ENCODE results near the gene PLTP. TPM values are rescaled to one million over a fixed set of nuclear protein-coding genes. Genes with fewer than 3 reads are reported as not detected.

PLTP gene
- total and polyA plus RNA-seq, 2 of the 13 experiments (the other 11 are each of a cell fraction or from before 2014, with no cell fraction given), result 16.9 to 28.6 TPM

DNA sequence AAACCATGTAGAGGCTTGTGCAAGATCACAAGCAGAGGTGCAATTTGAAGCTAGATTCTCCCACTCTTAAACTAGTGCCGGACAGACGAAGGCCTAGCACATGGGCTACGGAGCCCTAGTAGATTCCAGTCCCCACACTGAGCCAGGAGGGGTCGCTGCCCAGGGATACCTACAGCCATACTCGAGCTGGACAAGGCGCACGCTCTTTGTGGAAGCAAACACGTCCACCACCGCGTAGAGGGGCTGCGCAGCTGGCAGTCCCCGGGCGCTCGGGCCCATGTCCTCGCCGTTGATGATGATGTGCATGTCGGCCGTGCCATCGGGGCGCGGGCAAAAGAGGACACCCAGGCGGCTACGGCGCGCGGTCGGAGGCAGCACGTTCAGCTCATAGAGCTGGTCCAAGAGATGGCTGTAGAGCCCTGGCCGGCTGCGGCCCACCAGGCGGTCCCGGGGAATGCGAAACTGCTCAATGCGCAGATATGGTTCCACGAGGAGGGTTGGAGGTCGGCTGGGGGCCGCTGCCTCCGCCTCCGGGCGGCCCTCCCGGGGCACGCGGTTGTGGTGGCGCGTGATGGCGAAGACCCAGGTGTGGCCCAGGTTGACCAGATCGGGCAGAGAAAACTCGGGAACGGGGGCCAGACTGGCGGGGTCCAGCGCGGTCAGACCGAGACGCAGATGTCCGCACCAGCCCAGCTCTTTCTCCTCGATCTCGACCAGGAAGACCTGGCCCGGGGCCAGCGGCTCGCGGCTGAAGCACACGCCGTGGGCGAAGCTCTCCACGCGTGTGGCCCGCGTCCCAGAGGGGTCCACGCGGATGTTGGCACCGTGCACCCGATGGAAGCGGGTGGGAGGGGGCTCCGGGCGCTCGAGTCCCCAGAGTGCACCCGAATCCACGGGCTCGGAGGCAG is 21.6 kb downstream of the PLTP start (continued):
- TF ChIP-seq, protein P1, sequence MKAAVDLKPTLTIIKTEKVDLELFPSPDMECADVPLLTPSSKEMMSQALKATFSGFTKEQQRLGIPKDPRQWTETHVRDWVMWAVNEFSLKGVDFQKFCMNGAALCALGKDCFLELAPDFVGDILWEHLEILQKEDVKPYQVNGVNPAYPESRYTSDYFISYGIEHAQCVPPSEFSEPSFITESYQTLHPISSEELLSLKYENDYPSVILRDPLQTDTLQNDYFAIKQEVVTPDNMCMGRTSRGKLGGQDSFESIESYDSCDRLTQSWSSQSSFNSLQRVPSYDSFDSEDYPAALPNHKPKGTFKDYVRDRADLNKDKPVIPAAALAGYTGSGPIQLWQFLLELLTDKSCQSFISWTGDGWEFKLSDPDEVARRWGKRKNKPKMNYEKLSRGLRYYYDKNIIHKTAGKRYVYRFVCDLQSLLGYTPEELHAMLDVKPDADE (CRISPR knock-in tag; IDR thresholded peaks at IDR 0.05), result peak; percentile 73; the same call in 1 of the 2 replicates
- TF ChIP-seq SIN3B (IDR thresholded peaks at IDR 0.05; ENCODE audit: low read length) (peak; percentile 3; the same call in 1 of the 2 replicates), ZNF260 (CRISPR knock-in tag; IDR thresholded peaks at IDR 0.05; ENCODE audit: borderline replicate concordance, low read depth) (no peak), ZNF207 (IDR thresholded peaks at IDR 0.05; ENCODE audit: borderline replicate concordance) (no peak), MED8 (CRISPR knock-in tag; IDR thresholded peaks at IDR 0.05; ENCODE audit: insufficient replicate concordance) (peak; percentile 92), ZNF761 (CRISPR knock-in tag; conservative IDR thresholded peaks at IDR 0.05) (no peak), RBM39 (IDR thresholded peaks at IDR 0.05; ENCODE audit: low read depth, low read length, poor library complexity, severe bottlenecking) (peak; percentile 15), GATAD1 (CRISPR knock-in tag; IDR thresholded peaks at IDR 0.05) (peak; percentile 82), ZBTB7A (CRISPR knock-in tag; IDR thresholded peaks at IDR 0.05) (peak; percentile 43; the same call in 1 of the 2 replicates), PRDM15 (CRISPR knock-in tag; IDR thresholded peaks at IDR 0.05) (0 out of 2 replicates have a peak, but pooled peaks have one; percentile 38), LCORL (IDR thresholded peaks at IDR 0.05) (no peak), LCORL (CRISPR knock-in tag; IDR thresholded peaks at IDR 0.05) (no peak), ZNF878 (CRISPR knock-in tag; IDR thresholded peaks at IDR 0.05) (0 out of 2 replicates have a peak, but pooled peaks have one; percentile 56), ZMAT5 (CRISPR knock-in tag; IDR thresholded peaks at IDR 0.05; ENCODE audit: borderline replicate concordance, low read depth) (no peak), ZNF20 (CRISPR knock-in tag; IDR thresholded peaks at IDR 0.05) (peak; percentile 71; the same call in 1 of the 2 replicates), ZNF17 (CRISPR knock-in tag; IDR thresholded peaks at IDR 0.05) (no peak)
- TF ChIP-seq, protein P2, sequence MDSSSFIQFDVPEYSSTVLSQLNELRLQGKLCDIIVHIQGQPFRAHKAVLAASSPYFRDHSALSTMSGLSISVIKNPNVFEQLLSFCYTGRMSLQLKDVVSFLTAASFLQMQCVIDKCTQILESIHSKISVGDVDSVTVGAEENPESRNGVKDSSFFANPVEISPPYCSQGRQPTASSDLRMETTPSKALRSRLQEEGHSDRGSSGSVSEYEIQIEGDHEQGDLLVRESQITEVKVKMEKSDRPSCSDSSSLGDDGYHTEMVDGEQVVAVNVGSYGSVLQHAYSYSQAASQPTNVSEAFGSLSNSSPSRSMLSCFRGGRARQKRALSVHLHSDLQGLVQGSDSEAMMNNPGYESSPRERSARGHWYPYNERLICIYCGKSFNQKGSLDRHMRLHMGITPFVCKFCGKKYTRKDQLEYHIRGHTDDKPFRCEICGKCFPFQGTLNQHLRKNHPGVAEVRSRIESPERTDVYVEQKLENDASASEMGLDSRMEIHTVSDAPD (CRISPR knock-in tag; IDR thresholded peaks at IDR 0.05), result no peak
- TF ChIP-seq, protein P3, sequence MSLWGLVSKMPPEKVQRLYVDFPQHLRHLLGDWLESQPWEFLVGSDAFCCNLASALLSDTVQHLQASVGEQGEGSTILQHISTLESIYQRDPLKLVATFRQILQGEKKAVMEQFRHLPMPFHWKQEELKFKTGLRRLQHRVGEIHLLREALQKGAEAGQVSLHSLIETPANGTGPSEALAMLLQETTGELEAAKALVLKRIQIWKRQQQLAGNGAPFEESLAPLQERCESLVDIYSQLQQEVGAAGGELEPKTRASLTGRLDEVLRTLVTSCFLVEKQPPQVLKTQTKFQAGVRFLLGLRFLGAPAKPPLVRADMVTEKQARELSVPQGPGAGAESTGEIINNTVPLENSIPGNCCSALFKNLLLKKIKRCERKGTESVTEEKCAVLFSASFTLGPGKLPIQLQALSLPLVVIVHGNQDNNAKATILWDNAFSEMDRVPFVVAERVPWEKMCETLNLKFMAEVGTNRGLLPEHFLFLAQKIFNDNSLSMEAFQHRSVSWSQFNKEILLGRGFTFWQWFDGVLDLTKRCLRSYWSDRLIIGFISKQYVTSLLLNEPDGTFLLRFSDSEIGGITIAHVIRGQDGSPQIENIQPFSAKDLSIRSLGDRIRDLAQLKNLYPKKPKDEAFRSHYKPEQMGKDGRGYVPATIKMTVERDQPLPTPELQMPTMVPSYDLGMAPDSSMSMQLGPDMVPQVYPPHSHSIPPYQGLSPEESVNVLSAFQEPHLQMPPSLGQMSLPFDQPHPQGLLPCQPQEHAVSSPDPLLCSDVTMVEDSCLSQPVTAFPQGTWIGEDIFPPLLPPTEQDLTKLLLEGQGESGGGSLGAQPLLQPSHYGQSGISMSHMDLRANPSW (CRISPR knock-in tag; IDR thresholded peaks at IDR 0.05; ENCODE audit: borderline replicate concordance), result 0 out of 2 replicates have a peak, but pooled peaks have one; percentile 35

All from HepG2 (cell line).